Fibroblast of the aortic adventitia (primary cell): ENCODE results near the gene ILKAP. TPM values are rescaled to one million over a fixed set of nuclear protein-coding genes. Genes with fewer than 3 reads are reported as not detected.
"Not testable (repeated sequence)": the region's sequence is repeated elsewhere in the genome, so short reads cannot be mapped to it uniquely, and the experiment has no call there.

Experiments
- DNase-seq: peaks from one replicate; pipeline ENCODE4 v3.0.0-alpha.2; 2010; ENCODE audit warnings: low read depth
- H3K4me3 ChIP-seq: 2 replicates; pipeline ENCODE4 v1.5.1; 2011; ENCODE audit warnings: low read depth, mild to moderate bottlenecking, control low read depth, low read length, moderate library complexity
- CTCF ChIP-seq: IDR thresholded peaks from 2 replicates; pipeline ENCODE4 v1.5.1; 2011; ENCODE audit warnings: mild to moderate bottlenecking, low read length, control low read depth, inconsistent platforms; ENCODE audit not compliant: insufficient read depth
- total RNA-seq: library from RNA; depleted of rRNA; stranded (reverse); fragments of >200 nt; gene quantifications from 2 replicates; pipeline ENCODE4 v1.2.3, GENCODE V29; 2012; ENCODE audit warnings: low replicate concordance

Gene ILKAP
- total RNA-seq, 1 donor: 19.0 TPM

GRCh38 chr2:238174291-238174690, 29.2 kb downstream of the ILKAP start:
- no peak for TF ChIP-seq CTCF
- no peak overlapping the region for H3K4me3 ChIP-seq
- no peak for DNase-seq

- no peak overlapping the region for H3K4me3 ChIP-seq
Observed at GRCh38 chr2:238173692-238174091, 29.8 kb downstream of the ILKAP start.

GRCh38 chr2:238172439-238172838, 31.1 kb downstream of the ILKAP start:
- no peak overlapping the region for H3K4me3 ChIP-seq
- DNase-seq: no peak
- TF ChIP-seq CTCF: no peak

More at GRCh38 chr2:238173692-238174091, 29.8 kb downstream of the ILKAP start:
- DNase-seq: no peak
- peak; percentile 21 for TF ChIP-seq CTCF

- no peak overlapping the region for H3K4me3 ChIP-seq
- DNase-seq: no peak
- TF ChIP-seq CTCF: no peak
Observed at GRCh38 chr2:238171575-238172187, 31.8 kb downstream of the ILKAP start.

GRCh38 chr2:238171072-238171431, 32.4 kb downstream of the ILKAP start:
- not testable (repeated sequence) for H3K4me3 ChIP-seq, DNase-seq

- DNase-seq: peak; percentile 22
Observed at GRCh38 chr2:238170386-238171071, 33.0 kb downstream of the ILKAP start.

More at GRCh38 chr2:238170386-238171071, 33.0 kb downstream of the ILKAP start:
- no peak overlapping the region for H3K4me3 ChIP-seq
- no peak for TF ChIP-seq CTCF
